SK-N-SH (cell line): ENCODE data around the gene ANKK1. TPM values are rescaled to one million over a fixed set of nuclear protein-coding genes. Genes with fewer than 3 reads are reported as not detected.

Experiments
- CTCF ChIA-PET: fragments of 300-600, 350-600 bp; formaldehyde crosslinking; extraction: SDS; loops from one replicate; lab custom pipeline; 2021; lab: Yijun Ruan, JAX
- POLR2A ChIA-PET: fragments of 350-600 bp; sonication (Branson Sonifier 250); formaldehyde crosslinking; extraction: SDS; loops from one replicate; lab custom pipeline; 2020; ENCODE audit warnings: antibody characterized with exemption, inconsistent platforms; lab: Yijun Ruan, JAX
- DNase-seq: peaks from one replicate; pipeline ENCODE4 v3.0.0; 2012
- H2AFZ ChIP-seq: fragments of 200-600 bp; sonication (generic); 2 replicates; pipeline ENCODE4 v1.8.1; 2016; ENCODE audit warnings: antibody characterized with exemption, mild to moderate bottlenecking, low read depth
- H3F3A ChIP-seq: fragments of 200-600 bp; sonication (generic); replicated peaks from 2 replicates; pipeline ENCODE3; 2016; ENCODE audit warnings: antibody characterized with exemption, mild to moderate bottlenecking; ENCODE audit not compliant: insufficient read depth
- H3K27ac ChIP-seq, 2 experiments: fragments of 200-500 bp in 1 of 2; fragments of 200-600 bp in 1 of 2; sonication (Bioruptor generic) in 1 of 2; sonication (generic), shearing (Covaris generic) in 1 of 2; 2 replicates each; pipeline versions ENCODE4 v1.5.1 to v1.6.1; 2014 to 2016; ENCODE audit warnings: low read depth in 2 of 2, inconsistent platforms in 1 of 2, low read length in 1 of 2, mild to moderate bottlenecking in 1 of 2, mixed read lengths in 1 of 2
- H3K27me3 ChIP-seq: fragments of 200-600 bp; sonication (generic), shearing (Covaris generic); 2 replicates; pipeline ENCODE4 v1.6.1; 2016; ENCODE audit warnings: mixed run types; ENCODE audit not compliant: insufficient read depth
- H3K36me3 ChIP-seq, 2 experiments: fragments of 200-500 bp in 1 of 2; fragments of 200-600 bp in 1 of 2; sonication (Bioruptor generic) in 1 of 2; sonication (generic) in 1 of 2; replicated peaks in 1 of 2; 2 replicates each; pipeline versions ENCODE3 to v1.5.1; 2014 to 2016; ENCODE audit warnings: low read length in 1 of 2, mild to moderate bottlenecking in 1 of 2; ENCODE audit not compliant: insufficient read depth in 2 of 2, control insufficient read depth in 1 of 2
- H3K4me1 ChIP-seq, 2 experiments: fragments of 200-500 bp in 1 of 2; fragments of 200-600 bp in 1 of 2; sonication (Bioruptor generic) in 1 of 2; sonication (generic), shearing (Covaris generic) in 1 of 2; 2 replicates each; pipeline versions ENCODE4 v1.5.1 to v1.6.1; 2014 to 2016; ENCODE audit warnings: low read depth in 1 of 2, low read length in 1 of 2, mixed run types in 1 of 2; ENCODE audit not compliant: insufficient read depth in 2 of 2, control insufficient read depth in 1 of 2
- H3K4me2 ChIP-seq: fragments of 200-600 bp; sonication (generic), shearing (Covaris generic); 2 replicates; pipeline ENCODE4 v1.6.1; 2017; ENCODE audit warnings: mixed run types
- H3K4me3 ChIP-seq, 2 experiments: fragments of 200-500 bp in 1 of 2; fragments of 200-600 bp in 1 of 2; sonication (Bioruptor generic) in 1 of 2; sonication (generic), shearing (Covaris generic) in 1 of 2; 2 replicates each; pipeline versions ENCODE4 v1.5.1 to v1.8.1; 2014 to 2016; ENCODE audit warnings: low read depth in 2 of 2, inconsistent platforms in 1 of 2, low read length in 1 of 2, mild to moderate bottlenecking in 1 of 2, mixed read lengths in 1 of 2, moderate library complexity in 1 of 2
- H3K79me2 ChIP-seq: fragments of 200-600 bp; sonication (generic); 2 replicates; pipeline ENCODE4 v1.8.1; 2017; ENCODE audit warnings: mild to moderate bottlenecking; ENCODE audit not compliant: insufficient read depth
- H3K9ac ChIP-seq: fragments of 200-600 bp; sonication (generic); 2 replicates; pipeline ENCODE4 v1.6.1; 2017; ENCODE audit warnings: mixed run types
- H3K9me2 ChIP-seq: fragments of 200-600 bp; sonication (generic); 2 replicates; pipeline ENCODE4 v1.6.1; 2017; ENCODE audit warnings: mixed run types
- H3K9me3 ChIP-seq: fragments of 200-600 bp; sonication (generic); 2 replicates; pipeline ENCODE4 v1.6.1; 2017; ENCODE audit warnings: mixed run types, mild to moderate bottlenecking, moderate library complexity
- H4K20me1 ChIP-seq: fragments of 200-600 bp; sonication (generic); 2 replicates; pipeline ENCODE4 v1.6.1; 2017; ENCODE audit warnings: mild to moderate bottlenecking, mixed run types; ENCODE audit not compliant: insufficient read depth
- CTCF ChIP-seq: fragments of 200-600 bp; sonication (generic); IDR thresholded peaks from 2 replicates; pipeline ENCODE4 v1.6.1; 2017; ENCODE audit warnings: antibody characterized with exemption, mild to moderate bottlenecking, moderate library complexity
- EP300 ChIP-seq, 2 experiments: IDR thresholded peaks; 2 replicates each; pipeline versions ENCODE4 v1.4.0 to v1.6.1; 2012; ENCODE audit warnings: borderline replicate concordance in 1 of 2, low read depth in 1 of 2, low read length in 1 of 2
- FOXJ3 ChIP-seq: sonication (generic); formaldehyde crosslinking; IDR thresholded peaks from 2 replicates; pipeline ENCODE4 v1.5.1; 2020; ENCODE audit warnings: mild to moderate bottlenecking, missing genetic modification reagents
- JUND ChIP-seq: IDR thresholded peaks from 2 replicates; pipeline ENCODE4 v1.4.0; 2012
- MEF2A ChIP-seq: IDR thresholded peaks from 2 replicates; pipeline ENCODE4 v1.4.0; 2012; ENCODE audit warnings: low read depth, borderline replicate concordance
- NFIC ChIP-seq: IDR thresholded peaks from 2 replicates; pipeline ENCODE4 v1.4.0; 2012; ENCODE audit warnings: borderline replicate concordance
- POLR2AphosphoS5 ChIP-seq: IDR thresholded peaks from 2 replicates; pipeline ENCODE4 v1.6.1; 2012; ENCODE audit warnings: low read depth, low read length
- RAD21 ChIP-seq: IDR thresholded peaks from 2 replicates; pipeline ENCODE4 v1.6.1; 2012; ENCODE audit warnings: mild to moderate bottlenecking, low read length
- REST ChIP-seq: IDR thresholded peaks from 2 replicates; pipeline ENCODE4 v1.6.1; 2012; ENCODE audit warnings: mild to moderate bottlenecking, low read depth, low read length, moderate library complexity
- RFX5 ChIP-seq: IDR thresholded peaks from 2 replicates; pipeline ENCODE4 v1.6.1; 2012; ENCODE audit warnings: mild to moderate bottlenecking, improper control_type of control experiment, low read length
- RXRA ChIP-seq: IDR thresholded peaks from 2 replicates; pipeline ENCODE4 v1.4.0; 2012; ENCODE audit warnings: low read depth, mild to moderate bottlenecking, borderline replicate concordance
- SIN3A ChIP-seq: IDR thresholded peaks from 2 replicates; pipeline ENCODE4 v1.6.1; 2012; ENCODE audit warnings: low read depth, mild to moderate bottlenecking, low read length, moderate library complexity, borderline replicate concordance
- SMC3 ChIP-seq: IDR thresholded peaks from 2 replicates; pipeline ENCODE4 v1.6.1; 2012; ENCODE audit warnings: low read depth, low read length, improper control_type of control experiment
- TAF1 ChIP-seq: IDR thresholded peaks from 2 replicates; pipeline ENCODE4 v1.6.1; 2012; ENCODE audit warnings: low read depth, mild to moderate bottlenecking, low read length, moderate library complexity, borderline replicate concordance
- TCF12 ChIP-seq: IDR thresholded peaks from 2 replicates; pipeline ENCODE4 v1.4.0; 2012
- WGBS: methylation state at CpG from one replicate; pipeline ENCODE4 v1.1.6; 2017; ENCODE audit warnings: low lambda C conversion rate; 5-methylcytosine and 5-hydroxymethylcytosine counted together
- polyA plus RNA-seq, 3 experiments: library from polyadenylated mRNA; depleted of rRNA; stranded (reverse); fragments of >200 nt; gene quantifications; 2 replicates each; pipeline ENCODE4 v1.2.3, GENCODE V29; 2012
- TF ChIP-seq, protein P1 (sequence below): fragments of 150-350 bp; IDR thresholded peaks from 2 replicates; pipeline ENCODE4 v1.6.1; 2017; ENCODE audit warnings: antibody characterized with exemption, low read length, low read depth, borderline replicate concordance
- TF ChIP-seq, protein P2 (sequence below): IDR thresholded peaks from 2 replicates; pipeline ENCODE4 v1.4.0; 2012; ENCODE audit warnings: low read depth

ANKK1 gene
- polyA plus RNA-seq, 1 of the 3 experiments (the other 2 are of a cell fraction) = 0.05 TPM

GRCh38 chr11:113341388-113342165 lies 46.0 kb upstream of the ANKK1 start (continued):
- TF ChIP-seq, protein P1, sequence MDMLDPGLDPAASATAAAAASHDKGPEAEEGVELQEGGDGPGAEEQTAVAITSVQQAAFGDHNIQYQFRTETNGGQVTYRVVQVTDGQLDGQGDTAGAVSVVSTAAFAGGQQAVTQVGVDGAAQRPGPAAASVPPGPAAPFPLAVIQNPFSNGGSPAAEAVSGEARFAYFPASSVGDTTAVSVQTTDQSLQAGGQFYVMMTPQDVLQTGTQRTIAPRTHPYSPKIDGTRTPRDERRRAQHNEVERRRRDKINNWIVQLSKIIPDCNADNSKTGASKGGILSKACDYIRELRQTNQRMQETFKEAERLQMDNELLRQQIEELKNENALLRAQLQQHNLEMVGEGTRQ = no peak
- TF ChIP-seq MEF2A (no peak), NFIC (no peak)

DNA sequence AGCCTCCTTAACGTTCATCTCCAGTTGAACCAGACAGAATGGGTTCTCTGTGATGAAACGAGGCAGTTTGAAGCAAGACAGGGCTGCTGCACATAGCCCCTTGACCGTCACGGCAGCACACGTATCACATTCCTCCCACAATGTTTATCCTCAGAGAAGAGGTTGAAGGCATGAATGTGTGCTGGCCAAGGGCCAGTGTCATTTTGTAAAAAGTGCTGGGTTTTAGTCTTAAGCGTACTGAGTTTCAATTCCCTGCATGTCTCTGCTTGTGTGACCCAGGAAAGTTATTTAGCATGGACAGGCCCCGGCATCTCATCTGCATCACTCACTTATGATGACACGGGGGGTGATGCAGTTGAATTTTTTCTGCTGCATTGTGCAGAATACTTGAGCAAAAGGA lies 41.6 kb upstream of the ANKK1 start:
- no peaks in the 10 kb centered on the region for H3K9me3 ChIP-seq
- H3K4me3 ChIP-seq = no peak overlapping the region
- no peaks in the 10 kb centered on the region for H3K79me2 ChIP-seq
- no peak overlapping the region for H3K9ac ChIP-seq
- no peak overlapping the region for H3K27ac ChIP-seq
- no peak overlapping the region for H2AFZ ChIP-seq
- no peaks in the 10 kb centered on the region for H3F3A ChIP-seq
- peaks cover 0 to 12% of the 10 kb centered on the region in 2 experiments; a peak in 2 of 4 replicates for H3K4me1 ChIP-seq
- POLR2A ChIA-PET = no interaction called here
- TF ChIP-seq RFX5 (no peak), NFIC (no peak), SMC3 (no peak), FOXJ3 (CRISPR knock-in tag) (no peak), REST (no peak), RXRA (no peak), EP300 (IDR thresholded peaks at IDR 0.05; ENCODE audit: borderline replicate concordance in 1 of 2, low read depth in 1 of 2, low read length in 1 of 2) (no peak), TAF1 (no peak), JUND (no peak), MEF2A (no peak), RAD21 (no peak), POLR2AphosphoS5 (no peak), TCF12 (no peak), CTCF (no peak), SIN3A (no peak)
- TF ChIP-seq, protein P1 = no peak
- TF ChIP-seq, protein P2, sequence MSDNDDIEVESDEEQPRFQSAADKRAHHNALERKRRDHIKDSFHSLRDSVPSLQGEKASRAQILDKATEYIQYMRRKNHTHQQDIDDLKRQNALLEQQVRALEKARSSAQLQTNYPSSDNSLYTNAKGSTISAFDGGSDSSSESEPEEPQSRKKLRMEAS = no peak
- DNase-seq = no peak
- no peak overlapping the region for H3K4me2 ChIP-seq
- no peaks in the 10 kb centered on the region for H4K20me1 ChIP-seq
- H3K27me3 ChIP-seq = no peaks in the 10 kb centered on the region
- peaks cover 0 to 27% of the 10 kb centered on the region in 2 experiments for H3K36me3 ChIP-seq
- CTCF ChIA-PET = interaction anchor here (0.7 kb wide), 1 partner anchor 181 kb away, joined by 3 read pairs; no protein-coding TSS in a partner anchor
- WGBS = 92% methylated on average over 8 of the region's 8 CpGs
- no peaks in the 10 kb centered on the region for H3K9me2 ChIP-seq
